Sigmoid colon (tissue), 7 donors: ENCODE measurements around the gene NTM. TPM values are rescaled to one million over a fixed set of nuclear protein-coding genes. Genes with fewer than 3 reads are reported as not detected.

Source experiments
- DNase-seq: peaks from one replicate; pipeline ENCODE4 v3.0.0-alpha.2; 2019
- H3K27ac ChIP-seq, 4 donors: fragments of 200-600 bp; sonication (generic); one replicate each; pipeline ENCODE4 v1.5.1; 2016 to 2019; ENCODE audit warnings: mild to moderate bottlenecking in 1 of 4
- H3K27me3 ChIP-seq, 3 donors: fragments of 200-600 bp; sonication (generic); one replicate each; pipeline ENCODE4 v1.5.1; 2019; ENCODE audit warnings: mild to moderate bottlenecking in 1 of 3
- H3K36me3 ChIP-seq, 4 donors: fragments of 200-600 bp; sonication (generic); one replicate each; pipeline ENCODE4 v1.5.1; 2016 to 2019
- H3K4me1 ChIP-seq, 4 donors: fragments of 200-600 bp; sonication (generic); one replicate each; pipeline ENCODE4 v1.5.1; 2017 to 2019
- H3K4me3 ChIP-seq, 4 donors: fragments of 200-600 bp; sonication (generic); one replicate each; pipeline ENCODE4 v1.5.1; 2017 to 2019; ENCODE audit warnings: mild to moderate bottlenecking in 2 of 4, moderate library complexity in 1 of 4
- H3K9me3 ChIP-seq, 4 donors: fragments of 200-600 bp in 3 of 4; sonication (generic) in 3 of 4; one replicate each; pipeline versions ENCODE4 v1.5.1 to v1.6.1; 2013 to 2019
- EP300 ChIP-seq, 4 donors: sonication (generic); formaldehyde crosslinking; IDR thresholded peaks; one replicate each; pipeline ENCODE4 v1.6.1; 2017; ENCODE audit warnings: antibody characterized with exemption in 4 of 4
- POLR2A ChIP-seq, 2 donors: fragments of 450-650 bp; IDR thresholded peaks; one replicate each; pipeline ENCODE4 v1.6.1; 2016; ENCODE audit warnings: antibody characterized with exemption in 2 of 2, mild to moderate bottlenecking in 2 of 2, moderate library complexity in 2 of 2
- POLR2AphosphoS5 ChIP-seq, 4 donors: sonication (generic); formaldehyde crosslinking; IDR thresholded peaks; one replicate each; pipeline ENCODE4 v1.6.1; 2017; ENCODE audit warnings: antibody characterized with exemption in 4 of 4
- WGBS, 2 donors: extraction: QIAGEN DNeasy Blood & Tissue Kit; methylation state at CpG; one replicate each; pipeline ENCODE4 v1.1.7; 2013; 5-methylcytosine and 5-hydroxymethylcytosine counted together
- intact Hi-C: fragments of 100-400 bp; cut with DNase I; formaldehyde crosslinking; loops from one replicate; pipeline ENCODE4 v1.15.1; 2023
- polyA plus RNA-seq, 3 donors: library from polyadenylated mRNA; stranded (reverse); fragments of 200-250 nt; gene quantifications; one replicate each; pipeline ENCODE4 v1.2.3, GENCODE V29; 2013
- total RNA-seq, 4 donors: library from RNA; depleted of rRNA; stranded (reverse); fragments of >200 nt; gene quantifications; one replicate each; pipeline ENCODE4 v1.1.0, GENCODE V29; 2016
- TF ChIP-seq, protein P1 (sequence below), 4 experiments: fragments of 450-650 bp in 3 of 4; fragments of 200-600 bp in 1 of 4; IDR thresholded peaks; one replicate each; pipeline ENCODE4 v1.5.1; 2016 to 2019; ENCODE audit warnings: antibody characterized with exemption in 4 of 4, mild to moderate bottlenecking in 3 of 4, moderate library complexity in 2 of 4
- donor health status: healthy with polysubstance abuse.
- donor health status: Bipolar disorder and iron deficiency.
- donor health status: healthy.

Gene NTM
- total and polyA plus RNA-seq, 7 donors, result 0.96 to 18.3 (median 6.4) TPM; not detected in 1

DNA sequence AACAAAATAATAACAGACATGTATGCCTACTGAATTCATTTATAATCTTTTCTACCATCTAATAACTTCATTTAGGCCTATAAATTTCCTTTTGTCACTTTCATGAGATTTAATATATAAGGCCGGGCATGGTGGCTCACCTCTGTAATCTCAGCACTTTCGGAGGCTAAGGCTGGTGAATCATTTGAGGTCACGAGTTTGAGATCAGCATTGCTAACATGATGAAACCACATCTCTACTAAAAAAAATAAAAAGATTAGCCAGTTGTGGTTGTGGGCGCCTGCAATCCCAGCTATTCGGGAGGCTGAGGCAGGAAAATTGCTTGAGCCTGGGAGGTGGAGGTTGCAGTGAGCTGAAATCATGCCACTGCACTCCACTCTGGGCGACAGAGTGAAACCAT is 14.2 kb upstream of the NTM start:
- Histone ChIP-seq H3K4me1 (no peaks in the 10 kb centered on the region), H3K36me3 (no peaks in the 10 kb centered on the region), H3K4me3 (no peak overlapping the region), H3K27ac (no peak overlapping the region), H3K9me3 (no peaks in the 10 kb centered on the region), H3K27me3 (no peaks in the 10 kb centered on the region)
- WGBS, 2 donors, result 88 to 89% methylated on average over 6 of the region's 6 CpGs
- intact Hi-C loops, result no loop called here
- no peak for TF ChIP-seq POLR2AphosphoS5 (IDR thresholded peaks at IDR 0.05)
- no peak for TF ChIP-seq EP300 (IDR thresholded peaks at IDR 0.05)
- TF ChIP-seq POLR2A (IDR thresholded peaks at IDR 0.05), result no peak
- TF ChIP-seq, protein P1, sequence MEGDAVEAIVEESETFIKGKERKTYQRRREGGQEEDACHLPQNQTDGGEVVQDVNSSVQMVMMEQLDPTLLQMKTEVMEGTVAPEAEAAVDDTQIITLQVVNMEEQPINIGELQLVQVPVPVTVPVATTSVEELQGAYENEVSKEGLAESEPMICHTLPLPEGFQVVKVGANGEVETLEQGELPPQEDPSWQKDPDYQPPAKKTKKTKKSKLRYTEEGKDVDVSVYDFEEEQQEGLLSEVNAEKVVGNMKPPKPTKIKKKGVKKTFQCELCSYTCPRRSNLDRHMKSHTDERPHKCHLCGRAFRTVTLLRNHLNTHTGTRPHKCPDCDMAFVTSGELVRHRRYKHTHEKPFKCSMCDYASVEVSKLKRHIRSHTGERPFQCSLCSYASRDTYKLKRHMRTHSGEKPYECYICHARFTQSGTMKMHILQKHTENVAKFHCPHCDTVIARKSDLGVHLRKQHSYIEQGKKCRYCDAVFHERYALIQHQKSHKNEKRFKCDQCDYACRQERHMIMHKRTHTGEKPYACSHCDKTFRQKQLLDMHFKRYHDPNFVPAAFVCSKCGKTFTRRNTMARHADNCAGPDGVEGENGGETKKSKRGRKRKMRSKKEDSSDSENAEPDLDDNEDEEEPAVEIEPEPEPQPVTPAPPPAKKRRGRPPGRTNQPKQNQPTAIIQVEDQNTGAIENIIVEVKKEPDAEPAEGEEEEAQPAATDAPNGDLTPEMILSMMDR (IDR thresholded peaks at IDR 0.05), result no peak
- DNase-seq, result no peak

DNA sequence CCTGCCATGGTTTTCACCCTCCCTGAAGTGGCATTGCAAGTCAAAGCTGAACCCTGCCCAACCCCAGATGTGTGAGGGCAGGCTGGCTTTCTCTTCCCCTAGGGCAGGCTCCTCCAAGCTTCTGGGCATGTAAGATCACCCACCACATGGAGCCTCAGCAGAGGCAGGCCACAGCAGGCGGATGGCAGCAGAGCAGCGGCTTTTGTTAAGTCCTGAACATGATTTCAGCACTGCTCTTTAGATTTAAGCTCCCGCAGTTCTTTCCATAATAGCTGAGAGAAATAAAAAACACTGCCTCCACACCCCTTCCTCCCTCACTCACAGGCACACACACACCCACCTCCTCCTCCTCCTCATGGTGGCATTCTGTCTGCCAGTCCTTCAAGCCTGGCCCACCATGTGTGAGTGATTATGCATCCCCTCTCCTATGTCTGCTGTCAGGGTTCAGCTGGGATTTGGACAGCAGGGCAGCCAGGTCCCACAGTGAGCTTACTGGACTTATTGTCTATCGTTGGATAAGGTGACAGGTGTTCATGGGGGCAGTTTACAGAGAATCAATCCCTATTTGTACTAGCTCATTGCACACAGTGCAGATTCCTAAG is 5.0 kb upstream of the NTM start:
- intact Hi-C loops, result no loop called here
- H3K27ac ChIP-seq, result no peak overlapping the region
- no peaks in the 10 kb centered on the region for H3K36me3 ChIP-seq
- no peak for DNase-seq
- TF ChIP-seq, protein P1 (IDR thresholded peaks at IDR 0.05), result no peak
- no peak for TF ChIP-seq POLR2A (IDR thresholded peaks at IDR 0.05)
- TF ChIP-seq POLR2AphosphoS5 (IDR thresholded peaks at IDR 0.05), result no peak
- no peak for TF ChIP-seq EP300 (IDR thresholded peaks at IDR 0.05)
- no peak overlapping the region for H3K4me3 ChIP-seq
- H3K4me1 ChIP-seq, result peaks cover 0 to 5% (median 0%) of the 10 kb centered on the region in 4 donors
- no peaks in the 10 kb centered on the region for H3K27me3 ChIP-seq
- H3K9me3 ChIP-seq, result no peaks in the 10 kb centered on the region
- 59 to 79% methylated on average over 4 of the region's 4 CpGs for WGBS, 2 donors

DNA sequence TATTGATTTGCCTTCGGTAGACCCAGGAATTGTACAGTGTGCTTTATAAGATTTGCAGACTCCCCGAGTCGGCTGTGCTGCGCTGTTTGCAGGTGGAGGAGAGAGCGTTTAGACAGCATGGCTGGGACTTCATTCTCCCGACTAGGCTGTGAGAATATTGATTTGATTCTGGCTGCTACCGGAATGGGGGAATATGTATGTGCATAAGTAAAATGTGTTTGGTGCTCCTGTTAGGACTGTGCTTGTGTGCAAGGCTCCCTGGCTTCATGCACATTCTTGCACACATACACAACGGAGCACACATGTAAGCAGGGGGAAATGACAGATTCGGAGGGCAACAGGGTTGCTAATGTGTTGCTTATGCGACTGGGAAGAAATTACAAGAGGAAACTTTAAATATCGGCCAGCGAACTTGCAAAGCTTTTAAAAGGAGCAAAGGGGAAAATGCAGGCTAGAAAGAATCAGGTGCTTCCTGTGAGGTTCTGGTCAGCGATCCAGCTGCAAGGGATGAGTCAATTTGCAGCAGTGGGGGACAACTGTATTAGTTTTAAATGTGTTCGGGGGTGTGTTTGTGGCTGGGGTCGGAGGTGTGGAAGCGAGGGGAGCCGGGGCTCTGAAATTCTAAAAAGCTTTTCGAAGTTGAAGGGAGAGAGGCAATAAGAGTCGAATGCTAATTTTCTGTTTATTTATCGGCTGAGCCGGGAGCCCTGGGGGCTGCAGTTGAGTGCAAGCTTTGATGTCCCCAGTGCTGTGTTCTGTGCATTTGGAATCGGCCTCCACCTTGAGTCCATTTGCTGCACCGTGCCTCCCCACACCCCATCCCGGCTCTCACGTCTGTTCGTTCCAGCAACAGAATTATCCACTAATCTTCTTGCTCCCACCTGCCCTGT is 731 bp downstream of the NTM start:
- WGBS, 2 donors, result 5 to 15% methylated on average over 26 of the region's 26 CpGs
- H3K27ac ChIP-seq, result no peak overlapping the region
- peaks cover 0 to 15% (median 0%) of the 10 kb centered on the region in 3 donors for H3K27me3 ChIP-seq
- peak overlapping the region; percentile 22 to 45 (median 42) for H3K4me3 ChIP-seq
- no peaks in the 10 kb centered on the region for H3K9me3 ChIP-seq
- TF ChIP-seq EP300 (IDR thresholded peaks at IDR 0.05) (no peak), POLR2AphosphoS5 (IDR thresholded peaks at IDR 0.05) (no peak), POLR2A (IDR thresholded peaks at IDR 0.05) (no peak)
- TF ChIP-seq, protein P1 (IDR thresholded peaks at IDR 0.05), result no peak
- peaks cover 0 to 23% (median 13%) of the 10 kb centered on the region in 4 donors for H3K4me1 ChIP-seq
- intact Hi-C loops, result no loop called here
- no peak for DNase-seq
- no peaks in the 10 kb centered on the region for H3K36me3 ChIP-seq

DNA sequence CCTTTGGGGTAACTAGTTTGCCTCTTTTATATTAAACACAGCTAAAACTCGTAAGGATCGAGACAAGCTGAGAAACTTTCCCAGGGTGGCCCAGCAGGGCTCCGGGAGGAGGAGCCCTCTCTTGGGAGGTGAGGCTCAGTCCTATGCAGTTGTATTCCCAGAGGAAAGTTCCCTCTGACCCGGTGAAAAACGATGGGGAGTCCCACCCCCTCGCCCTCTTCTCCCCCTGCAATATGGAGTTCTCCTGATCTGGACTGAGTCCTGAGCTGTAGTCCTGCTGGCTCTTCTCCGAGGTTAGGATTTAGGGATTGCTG is 1.3 kb downstream of the NTM start:
- H3K36me3 ChIP-seq, result no peaks in the 10 kb centered on the region
- H3K27me3 ChIP-seq, result peaks cover 0 to 15% (median 0%) of the 10 kb centered on the region in 3 donors
- WGBS, 2 donors, result 13 to 19% methylated on average over 7 of the region's 7 CpGs
- H3K9me3 ChIP-seq, result no peaks in the 10 kb centered on the region
- peaks cover 0 to 23% (median 13%) of the 10 kb centered on the region in 4 donors for H3K4me1 ChIP-seq
- intact Hi-C loops, result no loop called here
- no peak for DNase-seq
- no peak overlapping the region for H3K27ac ChIP-seq
- no peak for TF ChIP-seq POLR2AphosphoS5 (IDR thresholded peaks at IDR 0.05)
- TF ChIP-seq, protein P1 (IDR thresholded peaks at IDR 0.05), result no peak
- TF ChIP-seq EP300 (IDR thresholded peaks at IDR 0.05), result no peak
- no peak for TF ChIP-seq POLR2A (IDR thresholded peaks at IDR 0.05)
- peak overlapping the region in 3 of 4 donors; percentile 39 to 45 (median 44) for H3K4me3 ChIP-seq
